ENCODE measurements around the gene TBC1D1. TPM values are rescaled to one million over a fixed set of nuclear protein-coding genes. Genes with fewer than 3 reads are reported as not detected.
A peak's percentile ranks its signal among the peaks of the same experiment; 100 is the strongest.

TBC1D1 gene
- total RNA-seq, 4 donors from 2014 or later, result 206 to 258 (median 221) TPM

DNA sequence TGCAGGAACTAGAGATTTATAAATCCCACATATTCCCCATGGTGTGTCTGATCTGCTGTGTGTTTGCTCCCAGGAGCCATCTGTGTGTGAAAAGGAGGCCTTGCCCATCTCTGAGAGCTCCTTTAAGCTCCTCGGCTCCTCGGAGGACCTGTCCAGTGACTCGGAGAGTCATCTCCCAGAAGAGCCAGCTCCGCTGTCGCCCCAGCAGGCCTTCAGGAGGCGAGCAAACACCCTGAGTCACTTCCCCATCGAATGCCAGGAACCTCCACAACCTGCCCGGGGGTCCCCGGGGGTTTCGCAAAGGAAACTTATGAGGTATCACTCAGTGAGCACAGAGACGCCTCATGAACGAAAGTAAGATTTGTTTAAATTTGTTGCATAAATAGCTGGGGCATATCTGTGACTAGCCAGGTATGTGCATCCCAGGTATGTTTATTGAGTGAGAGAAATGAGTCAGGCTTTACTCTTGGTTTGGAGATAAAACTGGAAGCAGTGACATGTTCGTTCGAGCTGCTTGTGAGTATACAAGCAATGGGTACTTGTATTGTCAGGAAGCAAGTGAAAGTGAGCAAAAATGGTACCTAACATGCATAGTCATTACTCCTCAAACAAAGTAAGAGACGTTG, 158.8 kb downstream of the TBC1D1 start:
- H3K27ac ChIP-seq (replicated peaks in 1 of 4), result peak overlapping the region; percentile 66 to 70 (median 70)
- no peak for TF ChIP-seq POLR2AphosphoS5 (IDR thresholded peaks at IDR 0.05)
- no peak for TF ChIP-seq POLR2A (IDR thresholded peaks at IDR 0.05; ENCODE audit: low read depth)
- no peak for TF ChIP-seq CTCF (IDR thresholded peaks at IDR 0.05)
- no peak for TF ChIP-seq EP300 (IDR thresholded peaks at IDR 0.05)
- no peaks in the 10 kb centered on the region for H3K27me3 ChIP-seq
- H3K4me3 ChIP-seq, result no peak overlapping the region
- H3K9me3 ChIP-seq, result no peaks in the 10 kb centered on the region
- DNase-seq (ENCODE audit: extremely low spot score), result no peak
- H3K4me1 ChIP-seq, result peaks cover 13 to 34% (median 20%) of the 10 kb centered on the region in 4 donors
- H3K36me3 ChIP-seq, result peaks cover 9 to 55% (median 36%) of the 10 kb centered on the region in 4 donors
- WGBS, result 88% methylated on average over 9 of the region's 15 CpGs
- intact Hi-C loops (cut with DNase I), result no loop called here

- peaks cover 13 to 36% (median 26%) of the 10 kb centered on the region in 4 donors for H3K4me1 ChIP-seq
These were observed 159.9 kb downstream of the TBC1D1 start for GRCh38 chr4:38050560-38051350.

GRCh38 chr4:38055566-38055965, 164.7 kb downstream of the TBC1D1 start:
- 49% methylated on average over 6 of the region's 8 CpGs for WGBS
- H3K4me3 ChIP-seq, result no peak overlapping the region
- H3K4me1 ChIP-seq, result peaks cover 12 to 40% (median 36%) of the 10 kb centered on the region in 4 donors
- peak overlapping the region; percentile 20 to 72 (median 52) for H3K27ac ChIP-seq (replicated peaks in 1 of 4)
- H3K36me3 ChIP-seq, result peaks cover 18 to 57% (median 41%) of the 10 kb centered on the region in 4 donors
- no peaks in the 10 kb centered on the region for H3K27me3 ChIP-seq
- TF ChIP-seq POLR2A (IDR thresholded peaks at IDR 0.05; ENCODE audit: low read depth), result no peak
- TF ChIP-seq EP300 (IDR thresholded peaks at IDR 0.05), result no peak
- TF ChIP-seq POLR2AphosphoS5 (IDR thresholded peaks at IDR 0.05), result no peak
- TF ChIP-seq CTCF (IDR thresholded peaks at IDR 0.05), result no peak
- DNase-seq (ENCODE audit: extremely low spot score), result no peak
- intact Hi-C loops (cut with DNase I), result no loop called here
- no peaks in the 10 kb centered on the region for H3K9me3 ChIP-seq

More at GRCh38 chr4:38050560-38051350, 159.9 kb downstream of the TBC1D1 start:
- TF ChIP-seq POLR2A (IDR thresholded peaks at IDR 0.05; ENCODE audit: low read depth) (no peak), POLR2AphosphoS5 (IDR thresholded peaks at IDR 0.05) (no peak)
- Histone ChIP-seq H3K4me3 (no peak overlapping the region), H3K9me3 (no peaks in the 10 kb centered on the region), H3K36me3 (peaks cover 13 to 55% (median 40%) of the 10 kb centered on the region in 4 donors), H3K27me3 (no peaks in the 10 kb centered on the region), H3K27ac (replicated peaks in 1 of 4) (peak overlapping the region; percentile 66 to 70 (median 70))
- WGBS, result 57% methylated on average over 10 of the region's 10 CpGs
- intact Hi-C loops (cut with DNase I), result no loop called here
- no peak for DNase-seq (ENCODE audit: extremely low spot score)

GRCh38 chr4:38056011-38056685, 165.3 kb downstream of the TBC1D1 start:
- no peaks in the 10 kb centered on the region for H3K27me3 ChIP-seq
- peak overlapping the region; percentile 25 to 72 (median 52) for H3K27ac ChIP-seq (replicated peaks in 1 of 4)
- peaks cover 18 to 60% (median 43%) of the 10 kb centered on the region in 4 donors for H3K36me3 ChIP-seq
- 64% methylated on average over 8 of the region's 10 CpGs for WGBS
- no peaks in the 10 kb centered on the region for H3K9me3 ChIP-seq
- no peak overlapping the region for H3K4me3 ChIP-seq
- TF ChIP-seq POLR2AphosphoS5 (IDR thresholded peaks at IDR 0.05), result peak in 1 of 2 donors; percentile 11
- no peak for TF ChIP-seq POLR2A (IDR thresholded peaks at IDR 0.05; ENCODE audit: low read depth)
- intact Hi-C loops (cut with DNase I), result no loop called here
- peaks cover 12 to 39% (median 31%) of the 10 kb centered on the region in 4 donors for H3K4me1 ChIP-seq
- DNase-seq (ENCODE audit: extremely low spot score), result no peak

DNA sequence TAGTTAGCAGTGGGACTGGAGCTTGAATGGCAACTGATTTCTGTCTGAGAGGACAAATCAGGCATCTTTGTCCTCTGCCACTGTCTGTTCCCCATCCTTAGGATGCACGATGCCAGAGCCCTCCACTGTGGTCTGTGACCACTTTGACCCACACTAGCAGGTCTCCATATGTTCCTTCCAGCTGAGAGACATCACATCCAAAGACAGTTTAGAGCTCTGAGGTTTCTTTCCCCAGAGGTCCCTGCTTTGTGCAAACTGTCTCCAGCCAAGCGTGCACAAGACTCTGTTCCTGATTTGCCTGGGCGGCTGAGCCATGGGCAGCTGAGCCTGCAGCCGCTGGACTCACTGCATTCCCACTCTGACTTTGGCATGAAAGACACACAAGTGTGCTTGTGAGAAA, 167.3 kb downstream of the TBC1D1 start:
- intact Hi-C loops (cut with DNase I), result no loop called here
- H3K27me3 ChIP-seq, result no peaks in the 10 kb centered on the region
- H3K4me1 ChIP-seq, result peaks cover 5 to 51% (median 36%) of the 10 kb centered on the region in 4 donors
- no peak for DNase-seq (ENCODE audit: extremely low spot score)
- TF ChIP-seq EP300 (IDR thresholded peaks at IDR 0.05) (no peak), CTCF (IDR thresholded peaks at IDR 0.05) (no peak), POLR2AphosphoS5 (IDR thresholded peaks at IDR 0.05) (no peak), POLR2A (IDR thresholded peaks at IDR 0.05; ENCODE audit: low read depth) (no peak)
- H3K4me3 ChIP-seq, result no peak overlapping the region
- H3K36me3 ChIP-seq, result peaks cover 18 to 56% (median 43%) of the 10 kb centered on the region in 4 donors
- WGBS, result 86% methylated on average over 4 of the region's 4 CpGs
- H3K9me3 ChIP-seq, result no peaks in the 10 kb centered on the region
- no peak overlapping the region for H3K27ac ChIP-seq (replicated peaks in 1 of 4)

Measured in esophagus muscularis mucosa (tissue), 4 donors.